ENCODE measurements around the gene SEPTIN8. TPM values are rescaled to one million over a fixed set of nuclear protein-coding genes. Genes with fewer than 3 reads are reported as not detected.

SEPTIN8 gene
- polyA plus RNA-seq, 1 of the 3 experiments (the other 2 are of a cell fraction), result 54.9 TPM

- H3K9me3 ChIP-seq, result no peaks in the 10 kb centered on the region
- H3K4me2 ChIP-seq, result no peak overlapping the region
- peaks cover 3 to 6% of the 10 kb centered on the region in 2 experiments; a peak in 2 of 4 replicates for H3K4me1 ChIP-seq (ENCODE audit: control insufficient read depth in 1 of 2, insufficient read depth in 2 of 2, low read depth in 1 of 2, low read length in 1 of 2)
- peaks cover 57% of the 10 kb centered on the region for H3K79me2 ChIP-seq (ENCODE audit: insufficient read depth)
- no peaks in the 10 kb centered on the region for H3F3A ChIP-seq (replicated peaks; ENCODE audit: insufficient read depth)
- H3K4me3 ChIP-seq (ENCODE audit: low read depth in 2 of 2, low read length in 1 of 2), result no peak overlapping the region
- ChIA-PET POLR2A (no interaction called here), CTCF (interaction anchor here (0.6 to 3.1 kb wide), 4 partner anchors 18 to 1835 kb away, joined by 3 to 11 read pairs (median 6); no protein-coding TSS in a partner anchor)
- H3K36me3 ChIP-seq (replicated peaks in 1 of 2; ENCODE audit: control insufficient read depth in 1 of 2, insufficient read depth in 2 of 2, low read length in 1 of 2), result peaks cover 10 to 13% of the 10 kb centered on the region in 2 experiments
- H3K9me2 ChIP-seq, result no peaks in the 10 kb centered on the region
- H4K20me1 ChIP-seq (ENCODE audit: insufficient read depth), result peaks cover 5% of the 10 kb centered on the region
- no peak for TF ChIP-seq NRF1 (IDR thresholded peaks at IDR 0.05; ENCODE audit: low read depth, low read length)
- TF ChIP-seq JUND (IDR thresholded peaks at IDR 0.05), result no peak
- no peak for TF ChIP-seq TAF1 (IDR thresholded peaks at IDR 0.05; ENCODE audit: borderline replicate concordance, low read depth, low read length)
- no peak for TF ChIP-seq CHD2 (IDR thresholded peaks at IDR 0.05; ENCODE audit: low read length, partially characterized antibody)
- TF ChIP-seq FOXJ3 (CRISPR knock-in tag; IDR thresholded peaks at IDR 0.05), result no peak
- no peak overlapping the region for H2AFZ ChIP-seq (ENCODE audit: low read depth)
- H3K27ac ChIP-seq (ENCODE audit: low read depth in 2 of 2, low read length in 1 of 2), result no peak overlapping the region
- H3K27me3 ChIP-seq (ENCODE audit: insufficient read depth), result no peaks in the 10 kb centered on the region
- no peak overlapping the region for H3K9ac ChIP-seq
- DNase-seq, result no peak
- WGBS (ENCODE audit: low lambda C conversion rate), result 59% methylated on average over 2 of the region's 2 CpGs
Measured at GRCh38 chr5:132733499-132734148, 43.4 kb downstream of the SEPTIN8 start.

GRCh38 chr5:132729896-132730295, 47.1 kb downstream of the SEPTIN8 start:
- POLR2A ChIA-PET, result no interaction called here
- CTCF ChIA-PET, result no interaction called here
- Histone ChIP-seq H3K4me3 (ENCODE audit: low read depth in 2 of 2, low read length in 1 of 2) (no peak overlapping the region), H3K27me3 (ENCODE audit: insufficient read depth) (no peaks in the 10 kb centered on the region), H3K4me1 (ENCODE audit: control insufficient read depth in 1 of 2, insufficient read depth in 2 of 2, low read depth in 1 of 2, low read length in 1 of 2) (no peaks in the 10 kb centered on the region), H4K20me1 (ENCODE audit: insufficient read depth) (no peaks in the 10 kb centered on the region; the same call in 1 of the 2 replicates), H3K36me3 (replicated peaks in 1 of 2; ENCODE audit: control insufficient read depth in 1 of 2, insufficient read depth in 2 of 2, low read length in 1 of 2) (peaks cover 27 to 31% of the 10 kb centered on the region in 2 experiments), H3K27ac (ENCODE audit: low read depth in 2 of 2, low read length in 1 of 2) (no peak overlapping the region), H3K9ac (no peak overlapping the region), H3K4me2 (no peak overlapping the region), H3K9me2 (no peaks in the 10 kb centered on the region), H3K9me3 (no peaks in the 10 kb centered on the region), H3K79me2 (ENCODE audit: insufficient read depth) (peaks cover 41% of the 10 kb centered on the region), H3F3A (replicated peaks; ENCODE audit: insufficient read depth) (peaks cover 3% of the 10 kb centered on the region), H2AFZ (ENCODE audit: low read depth) (no peak overlapping the region)
- WGBS (ENCODE audit: low lambda C conversion rate), result 97% methylated on average over 10 of the region's 10 CpGs
- DNase-seq, result no peak
- TF ChIP-seq FOXM1 (IDR thresholded peaks at IDR 0.05; ENCODE audit: low read depth) (no peak), YY1 (IDR thresholded peaks at IDR 0.05; ENCODE audit: low read depth) (no peak), MXI1 (IDR thresholded peaks at IDR 0.05; ENCODE audit: low read depth, low read length) (no peak), CHD2 (IDR thresholded peaks at IDR 0.05; ENCODE audit: low read length, partially characterized antibody) (no peak), GATA2 (CRISPR knock-in tag; IDR thresholded peaks at IDR 0.05) (no peak), NRF1 (IDR thresholded peaks at IDR 0.05; ENCODE audit: low read depth, low read length) (no peak), RAD21 (IDR thresholded peaks at IDR 0.05; ENCODE audit: low read length) (no peak), RFX5 (IDR thresholded peaks at IDR 0.05; ENCODE audit: low read length) (no peak), MAX (IDR thresholded peaks at IDR 0.05; ENCODE audit: low read depth) (no peak), SMC3 (IDR thresholded peaks at IDR 0.05; ENCODE audit: low read depth, low read length) (no peak), FOXJ3 (CRISPR knock-in tag; IDR thresholded peaks at IDR 0.05) (no peak), PBX3 (IDR thresholded peaks at IDR 0.05) (no peak), GABPA (IDR thresholded peaks at IDR 0.05; ENCODE audit: low read depth) (no peak)
- TF ChIP-seq, protein P1, sequence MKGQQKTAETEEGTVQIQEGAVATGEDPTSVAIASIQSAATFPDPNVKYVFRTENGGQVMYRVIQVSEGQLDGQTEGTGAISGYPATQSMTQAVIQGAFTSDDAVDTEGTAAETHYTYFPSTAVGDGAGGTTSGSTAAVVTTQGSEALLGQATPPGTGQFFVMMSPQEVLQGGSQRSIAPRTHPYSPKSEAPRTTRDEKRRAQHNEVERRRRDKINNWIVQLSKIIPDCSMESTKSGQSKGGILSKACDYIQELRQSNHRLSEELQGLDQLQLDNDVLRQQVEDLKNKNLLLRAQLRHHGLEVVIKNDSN (IDR thresholded peaks at IDR 0.05; ENCODE audit: borderline replicate concordance, low read depth), result no peak
- TF ChIP-seq, protein P2, sequence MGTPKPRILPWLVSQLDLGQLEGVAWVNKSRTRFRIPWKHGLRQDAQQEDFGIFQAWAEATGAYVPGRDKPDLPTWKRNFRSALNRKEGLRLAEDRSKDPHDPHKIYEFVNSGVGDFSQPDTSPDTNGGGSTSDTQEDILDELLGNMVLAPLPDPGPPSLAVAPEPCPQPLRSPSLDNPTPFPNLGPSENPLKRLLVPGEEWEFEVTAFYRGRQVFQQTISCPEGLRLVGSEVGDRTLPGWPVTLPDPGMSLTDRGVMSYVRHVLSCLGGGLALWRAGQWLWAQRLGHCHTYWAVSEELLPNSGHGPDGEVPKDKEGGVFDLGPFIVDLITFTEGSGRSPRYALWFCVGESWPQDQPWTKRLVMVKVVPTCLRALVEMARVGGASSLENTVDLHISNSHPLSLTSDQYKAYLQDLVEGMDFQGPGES (IDR thresholded peaks at IDR 0.05; ENCODE audit: low read depth, low read length), result no peak
